Loucy (cell line): Measurements from ENCODE around the gene TLE3.

Experiments used
- EZH2phosphoT487 ChIP-seq: fragments of 200-600 bp; IDR thresholded peaks from 2 replicates; pipeline ENCODE4 v1.6.1; 2018; ENCODE audit warnings: antibody characterized with exemption, mild to moderate bottlenecking, moderate library complexity, borderline replicate concordance
- TF ChIP-seq, protein P1 (sequence below): fragments of 200-600 bp; sonication (generic); conservative IDR thresholded peaks from 2 replicates; pipeline ENCODE4 v1.5.1; 2014; ENCODE audit warnings: mild to moderate bottlenecking, antibody characterized with exemption, low read length

DNA sequence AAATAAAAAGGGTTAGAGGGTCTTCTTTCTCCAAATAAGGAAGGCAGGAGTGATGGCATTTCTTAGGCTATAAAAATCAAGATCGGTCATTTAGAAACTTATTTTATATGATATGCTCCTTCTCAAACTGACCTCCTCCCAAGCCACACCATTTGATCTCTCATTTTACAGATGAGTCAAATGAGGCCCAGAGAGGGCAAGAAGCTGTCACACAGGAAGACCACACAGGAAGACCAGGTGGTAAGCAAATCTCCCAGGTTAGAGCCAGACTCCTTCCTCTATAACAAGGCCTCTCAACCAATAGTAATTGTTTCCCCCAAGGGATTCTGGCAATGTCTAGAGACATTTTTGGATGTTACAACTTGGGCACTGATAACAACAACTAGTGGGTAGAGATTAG is 13.8 kb downstream of the TLE3 start:
- TF ChIP-seq, protein P1, sequence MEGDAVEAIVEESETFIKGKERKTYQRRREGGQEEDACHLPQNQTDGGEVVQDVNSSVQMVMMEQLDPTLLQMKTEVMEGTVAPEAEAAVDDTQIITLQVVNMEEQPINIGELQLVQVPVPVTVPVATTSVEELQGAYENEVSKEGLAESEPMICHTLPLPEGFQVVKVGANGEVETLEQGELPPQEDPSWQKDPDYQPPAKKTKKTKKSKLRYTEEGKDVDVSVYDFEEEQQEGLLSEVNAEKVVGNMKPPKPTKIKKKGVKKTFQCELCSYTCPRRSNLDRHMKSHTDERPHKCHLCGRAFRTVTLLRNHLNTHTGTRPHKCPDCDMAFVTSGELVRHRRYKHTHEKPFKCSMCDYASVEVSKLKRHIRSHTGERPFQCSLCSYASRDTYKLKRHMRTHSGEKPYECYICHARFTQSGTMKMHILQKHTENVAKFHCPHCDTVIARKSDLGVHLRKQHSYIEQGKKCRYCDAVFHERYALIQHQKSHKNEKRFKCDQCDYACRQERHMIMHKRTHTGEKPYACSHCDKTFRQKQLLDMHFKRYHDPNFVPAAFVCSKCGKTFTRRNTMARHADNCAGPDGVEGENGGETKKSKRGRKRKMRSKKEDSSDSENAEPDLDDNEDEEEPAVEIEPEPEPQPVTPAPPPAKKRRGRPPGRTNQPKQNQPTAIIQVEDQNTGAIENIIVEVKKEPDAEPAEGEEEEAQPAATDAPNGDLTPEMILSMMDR, result no peak
- no peak for TF ChIP-seq EZH2phosphoT487
